C4-2B (cell line): ENCODE results near the gene TOR4A.

Experiments
- H3K27ac ChIP-seq: fragments of 450-650 bp; 2 replicates; pipeline ENCODE4 v1.5.1; 2017
- CTCF ChIP-seq: fragments of 450-650 bp; conservative IDR thresholded peaks from 2 replicates; pipeline ENCODE4 v1.5.1; 2017; ENCODE audit warnings: mild to moderate bottlenecking
- ZFX ChIP-seq: fragments of 450-650 bp; IDR thresholded peaks from 2 replicates; pipeline ENCODE4 v1.6.1; 2017

The TOR4A gene

GRCh38 chr9:137305060-137305797, 27.7 kb downstream of the TOR4A start:
- H3K27ac ChIP-seq = no peak overlapping the region
- TF ChIP-seq ZFX (no peak), CTCF (no peak)

DNA sequence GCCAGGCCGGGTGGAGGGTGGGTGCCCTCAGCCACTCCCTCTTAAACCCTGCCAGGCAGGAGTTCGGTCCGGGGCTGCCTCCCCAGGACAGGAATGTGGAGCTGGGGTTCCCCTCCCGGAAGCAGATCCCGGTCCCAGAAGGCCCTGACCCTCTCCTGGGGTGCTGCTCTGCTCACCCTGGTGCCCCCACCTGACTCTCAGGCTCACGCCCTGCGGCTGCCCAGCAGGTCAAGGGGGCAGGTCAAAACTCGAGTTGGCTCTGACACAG, 28.2 kb downstream of the TOR4A start:
- H3K27ac ChIP-seq = no peak overlapping the region
- no peak for TF ChIP-seq CTCF
- no peak for TF ChIP-seq ZFX

DNA sequence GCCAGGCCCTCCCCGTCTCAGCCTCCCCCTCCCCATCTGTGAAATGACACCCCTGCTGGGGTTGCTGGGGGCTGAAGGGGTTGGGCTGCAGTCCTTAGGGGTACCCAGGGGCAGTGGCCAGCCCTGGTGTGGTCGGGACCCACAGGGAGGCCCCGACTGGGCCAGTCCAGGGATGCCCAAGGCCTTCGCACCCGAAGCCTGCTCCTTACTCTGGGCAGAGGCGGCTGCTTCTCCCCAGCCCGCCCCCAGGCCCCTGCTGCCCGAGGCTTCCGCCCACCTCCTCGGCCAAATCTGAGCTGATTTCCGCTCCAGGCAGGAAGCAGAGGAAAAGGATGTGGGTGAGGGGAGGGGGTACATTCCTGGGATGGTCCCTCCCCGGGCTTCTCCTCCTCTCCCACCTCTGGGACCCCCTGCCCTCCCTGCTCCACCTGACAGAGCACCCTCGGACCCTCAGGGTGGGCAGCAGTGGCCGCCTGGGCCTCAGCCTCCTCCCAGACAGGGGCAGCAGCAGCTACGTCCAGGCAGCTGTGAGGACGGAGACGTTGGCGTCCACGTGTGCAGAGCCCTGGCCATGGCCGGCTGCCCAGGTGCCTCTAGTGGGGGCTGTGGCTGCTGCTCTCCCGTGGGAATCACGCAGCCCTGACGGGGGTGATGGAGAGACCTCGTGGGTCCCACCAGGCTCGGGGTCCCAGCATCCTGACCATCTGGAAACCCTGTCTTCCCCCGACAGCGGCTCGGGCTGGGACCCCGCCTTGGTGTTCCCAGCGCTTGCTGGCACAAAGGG, 28.7 kb downstream of the TOR4A start:
- H3K27ac ChIP-seq = no peak overlapping the region; the same call in 1 of the 2 replicates
- TF ChIP-seq CTCF (no peak), ZFX (no peak)

GRCh38 chr9:137306850-137307254, 29.3 kb downstream of the TOR4A start:
- no peak overlapping the region; the same call in 1 of the 2 replicates for H3K27ac ChIP-seq
- TF ChIP-seq CTCF = no peak
- TF ChIP-seq ZFX = no peak

GRCh38 chr9:137307255-137308056, 29.9 kb downstream of the TOR4A start:
- no peak for TF ChIP-seq ZFX
- TF ChIP-seq CTCF = no peak
- H3K27ac ChIP-seq = no peak overlapping the region; the same call in 1 of the 2 replicates

DNA sequence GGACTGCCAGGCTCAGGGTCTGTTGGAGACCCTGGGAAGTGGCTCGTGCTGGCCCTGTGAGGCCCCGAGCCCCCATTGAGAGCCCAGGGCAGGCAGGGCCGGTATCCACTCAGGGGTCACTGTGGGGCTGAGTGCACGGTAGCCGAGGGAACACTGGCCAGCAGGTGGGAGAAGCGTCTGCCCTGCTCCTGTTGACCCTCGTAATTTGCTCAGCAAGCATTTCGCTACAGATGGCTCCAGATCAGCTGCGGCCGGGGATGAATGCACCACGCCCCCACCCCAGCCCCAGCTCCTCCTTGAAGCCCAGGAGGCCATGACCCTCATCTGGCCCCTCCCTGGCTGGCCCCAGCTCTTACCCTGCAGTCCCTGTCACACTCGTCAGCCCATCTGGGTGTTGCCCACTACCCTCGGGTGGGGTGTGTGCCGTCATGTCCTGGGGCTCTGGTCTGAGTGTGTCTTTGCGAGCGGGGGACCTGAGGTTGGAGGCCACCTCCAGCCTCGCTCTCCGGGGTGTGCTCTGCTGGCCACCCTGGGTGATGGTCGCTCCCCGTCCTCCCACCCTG, 30.6 kb downstream of the TOR4A start:
- no peak for TF ChIP-seq CTCF
- TF ChIP-seq ZFX = no peak
- H3K27ac ChIP-seq = no peak overlapping the region
